GM12878 (cell line): ENCODE measurements around the gene PLEKHA5. TPM values are rescaled to one million over a fixed set of nuclear protein-coding genes. Genes with fewer than 3 reads are reported as not detected.

Experiments used
- ATAC-seq: fragments of 200-7000 bp; cut with Tn5 transposase; 3 replicates; pipeline ENCODE4 v1.9.1; 2020; ENCODE audit warnings: mild to moderate bottlenecking, moderate library complexity
- BruUV-seq: library from RNA; stranded (reverse); fragments of 400-500 nt; replicated peaks from 2 replicates; lab custom pipeline; 2021; lab: Mats Ljungman, UMichigan
- CTCF ChIA-PET: fragments of 300-600 bp; sonication (Branson Sonifier 250); formaldehyde crosslinking; extraction: SDS; loops from one replicate; lab custom pipeline; 2021; ENCODE audit warnings: inconsistent platforms; lab: Yijun Ruan, JAX
- POLR2A ChIA-PET: fragments of 350-600 bp; formaldehyde crosslinking; extraction: SDS; loops from one replicate; lab custom pipeline; 2021; ENCODE audit warnings: inconsistent platforms; lab: Charles Lee
- RAD21 ChIA-PET: fragments of 300-600 bp; sonication (Branson Sonifier 250); formaldehyde crosslinking; loops from one replicate; lab custom pipeline; 2023; ENCODE audit warnings: antibody characterized with exemption; ENCODE audit not compliant: unreplicated experiment; lab: Charles Lee
- SMC1A ChIA-PET: fragments of 300-600 bp; sonication (Branson Sonifier 250); formaldehyde crosslinking; loops from one replicate; lab custom pipeline; 2023; ENCODE audit not compliant: unreplicated experiment, uncharacterized antibody; lab: Charles Lee
- DNase-seq: peaks from one replicate; pipeline ENCODE4 v3.0.0-alpha.2; 2011; ENCODE audit warnings: low read depth, low spot score
- FAIRE-seq: peaks from 3 replicates; lab custom pipeline; 2011; peaks lifted over from hg19 to GRCh38; lab: Jason Lieb, UNC
- H2AFZ ChIP-seq: 2 replicates; pipeline ENCODE4 v1.6.0; 2011; ENCODE audit warnings: low read depth, low read length, control low read depth; ENCODE audit not compliant: control insufficient read depth
- H3K27ac ChIP-seq: 2 replicates; pipeline ENCODE4 v1.5.1; 2011; ENCODE audit warnings: control low read depth; ENCODE audit not compliant: control insufficient read depth, insufficient read depth
- H3K27me3 ChIP-seq, 2 experiments: replicated peaks in 1 of 2; 2 replicates each; pipeline versions ENCODE4 v1.6.0 to v1.6.1; 2011; ENCODE audit warnings: low read length in 1 of 2; ENCODE audit not compliant: control insufficient read depth in 2 of 2, insufficient read depth in 2 of 2
- H3K36me3 ChIP-seq, 2 experiments: 2 replicates each; pipeline ENCODE4 v1.5.1; 2011; ENCODE audit warnings: low read length in 1 of 2; ENCODE audit not compliant: control insufficient read depth in 2 of 2, insufficient read depth in 2 of 2
- H3K4me1 ChIP-seq: 2 replicates; pipeline ENCODE4 v1.6.1; 2011; ENCODE audit warnings: mild to moderate bottlenecking, low read length, moderate library complexity, mixed read lengths; ENCODE audit not compliant: control insufficient read depth, insufficient read depth
- H3K4me2 ChIP-seq: 2 replicates; pipeline ENCODE4 v1.6.0; 2011; ENCODE audit warnings: control low read depth; ENCODE audit not compliant: control insufficient read depth, insufficient read depth
- H3K4me3 ChIP-seq: fragments of 200-600 bp; sonication (generic); 2 replicates; pipeline ENCODE4 v1.5.1; 2016
- H3K79me2 ChIP-seq: 2 replicates; pipeline ENCODE4 v1.6.0; 2011; ENCODE audit warnings: low read length; ENCODE audit not compliant: control insufficient read depth, insufficient read depth
- H3K9ac ChIP-seq: 2 replicates; pipeline ENCODE4 v1.8.0; 2011; ENCODE audit warnings: low read length, control low read depth, mixed read lengths; ENCODE audit not compliant: control insufficient read depth, insufficient read depth
- H3K9me3 ChIP-seq: replicated peaks from 3 replicates; pipeline ENCODE4 v1.5.1; 2011; ENCODE audit warnings: mild to moderate bottlenecking, low read length; ENCODE audit not compliant: control insufficient read depth, insufficient read depth
- H4K20me1 ChIP-seq: 2 replicates; pipeline ENCODE4 v1.6.0; 2011; ENCODE audit not compliant: control insufficient read depth, insufficient read depth
- CBFB ChIP-seq: IDR thresholded peaks from 2 replicates; pipeline ENCODE4 v1.6.1; 2016; ENCODE audit warnings: antibody characterized with exemption, low read depth
- CBX5 ChIP-seq: sonication (generic); IDR thresholded peaks from 2 replicates; pipeline ENCODE4 v1.6.1; 2016; ENCODE audit warnings: low read depth, moderate library complexity, mild to moderate bottlenecking, inconsistent platforms
- CHD1 ChIP-seq: IDR thresholded peaks from 2 replicates; pipeline ENCODE4 v1.6.1; 2012; ENCODE audit warnings: low read depth, low read length, improper control_type of control experiment
- CHD4 ChIP-seq: fragments of 200-600 bp; sonication (generic); IDR thresholded peaks from 2 replicates; pipeline ENCODE4 v1.6.1; 2016; ENCODE audit warnings: mild to moderate bottlenecking
- HDGF ChIP-seq: fragments of 450-650 bp; IDR thresholded peaks from 2 replicates; pipeline ENCODE4 v1.6.1; 2016; ENCODE audit warnings: antibody characterized with exemption
- MXI1 ChIP-seq: fragments of 150-350 bp; IDR thresholded peaks from 2 replicates; pipeline ENCODE4 v1.6.1; 2011; ENCODE audit warnings: low read depth, mild to moderate bottlenecking, inconsistent platforms, low read length, improper control_type of control experiment
- NFXL1 ChIP-seq: fragments of 450-650 bp; IDR thresholded peaks from 2 replicates; pipeline ENCODE4 v1.6.1; 2017; ENCODE audit warnings: antibody characterized with exemption, mild to moderate bottlenecking, borderline replicate concordance
- NFYB ChIP-seq: IDR thresholded peaks from 2 replicates; pipeline ENCODE4 v1.6.1; 2011; ENCODE audit warnings: low read depth, mild to moderate bottlenecking, low read length, improper control_type of control experiment, moderate library complexity; ENCODE audit not compliant: insufficient read depth
- SP1 ChIP-seq: IDR thresholded peaks from one replicate; pipeline ENCODE4 v1.6.1; 2011; ENCODE audit warnings: low read depth, low read length
- USF2 ChIP-seq: IDR thresholded peaks from 2 replicates; pipeline ENCODE4 v1.6.1; 2011; ENCODE audit warnings: low read depth, low read length, improper control_type of control experiment, borderline replicate concordance
- ZBTB4 ChIP-seq: fragments of 450-650 bp; formaldehyde crosslinking; IDR thresholded peaks from 2 replicates; pipeline ENCODE4 v1.4.0; 2022; ENCODE audit warnings: mild to moderate bottlenecking, moderate library complexity
- ZNF217 ChIP-seq: fragments of 450-650 bp; IDR thresholded peaks from 2 replicates; pipeline ENCODE4 v1.6.1; 2017; ENCODE audit warnings: antibody characterized with exemption, mild to moderate bottlenecking
- ZNF384 ChIP-seq: IDR thresholded peaks from 2 replicates; pipeline ENCODE4 v1.6.1; 2012; ENCODE audit warnings: low read depth, mild to moderate bottlenecking, low read length, improper control_type of control experiment, borderline replicate concordance
- WGBS: methylation state at CpG from one replicate; pipeline ENCODE4 v1.1.6; 2016; ENCODE audit warnings: low lambda C conversion rate; ENCODE audit not compliant: insufficient replicate concordance, insufficient coverage; ENCODE audit errors: missing lambda C conversion rate; 5-methylcytosine and 5-hydroxymethylcytosine counted together
- in situ Hi-C: fragments of 300-500 bp; cut with MboI; formaldehyde crosslinking; loops from 9 replicates; pipeline ENCODE4 v1.14.3; 2018; ENCODE audit warnings: mixed read lengths
- intact Hi-C: fragments of 100-400 bp; cut with micrococcal nuclease; formaldehyde crosslinking; loops from one replicate; pipeline ENCODE4 v1.14.2; 2022; ENCODE audit not compliant: unreplicated experiment
- polyA plus RNA-seq, 11 experiments: library from polyadenylated mRNA; depleted of rRNA in 4 of 11; unstranded in 6 of 11; stranded (reverse) in 5 of 11; fragments of >200 nt; fragmentation: Nextera tagmentation in 4 of 11; fragmentation: Illumina TruSeq in 1 of 11; extraction: Ambion mirVana in 4 of 11; extraction: Trizol in 1 of 11; gene quantifications; 1 replicate in 1 of 11; 2 replicates in 10 of 11; pipeline versions ENCODE4 v1.2.1 to v1.2.3, GENCODE V29; 2011 to 2016; ENCODE audit warnings: inconsistent platforms in 2 of 11, missing spikeins in 2 of 11, low read depth in 1 of 11
- total RNA-seq, 4 experiments: library from RNA; depleted of rRNA in 3 of 4; stranded (reverse); fragments of >200 nt in 3 of 4; fragmentation: Illumina TruSeq in 1 of 4; extraction: Trizol in 1 of 4; gene quantifications; 2 replicates each; pipeline versions ENCODE4 v1.2.1 to v1.2.3, GENCODE V29; 2013 to 2021
- TF ChIP-seq, protein P1 (sequence below): fragments of 450-650 bp; IDR thresholded peaks from 2 replicates; pipeline ENCODE4 v1.6.1; 2017; ENCODE audit warnings: mild to moderate bottlenecking, low read depth, inconsistent platforms; ENCODE audit not compliant: poor library complexity, severe bottlenecking

PLEKHA5 gene
- total and polyA plus RNA-seq, 10 of the 15 experiments (the other 5 are each of a cell fraction or from before 2014, with no cell fraction given) = 0.09 to 0.33 (median 0.18) TPM; not detected in 3

DNA sequence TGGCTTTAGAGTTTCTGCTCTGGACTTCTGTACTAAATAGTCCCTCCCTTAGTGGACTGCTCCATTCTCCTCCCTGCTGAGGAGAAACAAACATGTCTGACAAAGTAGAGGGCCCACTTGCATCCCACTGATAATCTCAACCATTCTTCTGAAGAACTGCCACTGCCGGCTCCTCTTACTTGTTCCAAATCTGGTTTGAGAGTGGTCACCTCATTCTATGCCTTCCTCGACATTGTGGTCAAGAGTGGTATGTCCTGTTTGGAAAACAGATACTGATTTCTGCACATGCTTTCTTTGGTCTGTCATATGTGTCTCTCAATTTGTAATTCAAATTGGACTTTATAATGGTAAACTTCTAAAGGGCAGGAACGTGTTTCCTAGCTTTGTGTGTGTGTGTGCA, 36.3 kb upstream of the PLEKHA5 start:
- ATAC-seq (no peak), DNase-seq (no peak), FAIRE-seq (no peak)
- Histone ChIP-seq H3K36me3 (no peaks in the 10 kb centered on the region), H3K9me3 (no peaks in the 10 kb centered on the region), H3K27ac (no peak overlapping the region), H3K4me2 (no peak overlapping the region), H2AFZ (no peak overlapping the region), H3K9ac (no peak overlapping the region), H4K20me1 (no peaks in the 10 kb centered on the region), H3K79me2 (no peaks in the 10 kb centered on the region), H3K4me1 (no peaks in the 10 kb centered on the region), H3K4me3 (no peak overlapping the region), H3K27me3 (no peaks in the 10 kb centered on the region)
- CTCF ChIA-PET = no interaction called here
- intact Hi-C loops = no loop called here
- in situ Hi-C loops = no loop called here
- POLR2A ChIA-PET = no interaction called here
- no TSS peak for BruUV-seq
- TF ChIP-seq HDGF (no peak), NFXL1 (no peak), CBX5 (no peak), CHD1 (no peak), USF2 (no peak), CBFB (no peak), ZBTB4 (CRISPR knock-in tag) (no peak), MXI1 (no peak), CHD4 (no peak), SP1 (no peak), NFYB (no peak), ZNF384 (no peak), ZNF217 (no peak)
- TF ChIP-seq, protein P1, sequence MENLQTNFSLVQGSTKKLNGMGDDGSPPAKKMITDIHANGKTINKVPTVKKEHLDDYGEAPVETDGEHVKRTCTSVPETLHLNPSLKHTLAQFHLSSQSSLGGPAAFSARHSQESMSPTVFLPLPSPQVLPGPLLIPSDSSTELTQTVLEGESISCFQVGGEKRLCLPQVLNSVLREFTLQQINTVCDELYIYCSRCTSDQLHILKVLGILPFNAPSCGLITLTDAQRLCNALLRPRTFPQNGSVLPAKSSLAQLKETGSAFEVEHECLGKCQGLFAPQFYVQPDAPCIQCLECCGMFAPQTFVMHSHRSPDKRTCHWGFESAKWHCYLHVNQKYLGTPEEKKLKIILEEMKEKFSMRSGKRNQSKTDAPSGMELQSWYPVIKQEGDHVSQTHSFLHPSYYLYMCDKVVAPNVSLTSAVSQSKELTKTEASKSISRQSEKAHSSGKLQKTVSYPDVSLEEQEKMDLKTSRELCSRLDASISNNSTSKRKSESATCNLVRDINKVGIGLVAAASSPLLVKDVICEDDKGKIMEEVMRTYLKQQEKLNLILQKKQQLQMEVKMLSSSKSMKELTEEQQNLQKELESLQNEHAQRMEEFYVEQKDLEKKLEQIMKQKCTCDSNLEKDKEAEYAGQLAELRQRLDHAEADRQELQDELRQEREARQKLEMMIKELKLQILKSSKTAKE = no peak
- WGBS = 7% methylated on average over 3 of the region's 3 CpGs
- RAD21 ChIA-PET = no interaction called here
- SMC1A ChIA-PET = no interaction called here
